NOMO-1 treated with dmso at 0.1 percent for 144 hours (cell line): ENCODE data around the gene EIF3D.

Experiments
- DNase-seq: peaks from one replicate; lab custom pipeline; 2025; ENCODE audit not compliant: unreplicated experiment; lab: John Stamatoyannopoulos, UW

Gene EIF3D

GRCh38 chr22:36510384-36510783 is 18.6 kb downstream of the EIF3D start:
- DNase-seq, result peak; percentile 69

- DNase-seq, result no peak
Observed at GRCh38 chr22:36507518-36508010, 21.4 kb downstream of the EIF3D start.

- DNase-seq, result peak; percentile 71
Observed at GRCh38 chr22:36506637-36507517, 22.1 kb downstream of the EIF3D start, which contains the start of gene FOXRED2. Gene FOXRED2, minus strand, starts transcription at chr22:36507040. Its CDS starts 618 bp downstream, at chr22:36506422.

GRCh38 chr22:36505998-36506635 is 22.8 kb downstream of the EIF3D start:
- DNase-seq, result no peak

GRCh38 chr22:36497910-36498665 is 30.9 kb downstream of the EIF3D start:
- no peak for DNase-seq

- peak; percentile 82 for DNase-seq
Observed at GRCh38 chr22:36493690-36494110, 35.3 kb downstream of the EIF3D start.

- no peak for DNase-seq
Observed at GRCh38 chr22:36492109-36492508, 36.9 kb downstream of the EIF3D start.

- no peak for DNase-seq
Observed at GRCh38 chr22:36491155-36491554, 37.8 kb downstream of the EIF3D start.

- no peak for DNase-seq
Observed at GRCh38 chr22:36486619-36487384, 42.2 kb downstream of the EIF3D start.

- DNase-seq, result peak; percentile 93
Observed at GRCh38 chr22:36481393-36482168, 47.4 kb downstream of the EIF3D start, which contains the start of gene TXN2. Gene TXN2, minus strand, starts transcription at chr22:36481640. Its CDS starts 803 bp downstream, at chr22:36480837.

- DNase-seq, result no peak
Observed at GRCh38 chr22:36480941-36481392, 48.0 kb downstream of the EIF3D start.

GRCh38 chr22:36478966-36479365 is 50.0 kb downstream of the EIF3D start:
- DNase-seq, result no peak

- no peak for DNase-seq
Observed at GRCh38 chr22:36475341-36475740, 53.6 kb downstream of the EIF3D start.

GRCh38 chr22:36472689-36473088 is 56.3 kb downstream of the EIF3D start:
- no peak for DNase-seq

- no peak for DNase-seq
Observed at GRCh38 chr22:36471341-36471821, 57.6 kb downstream of the EIF3D start.

- DNase-seq, result no peak
Observed at GRCh38 chr22:36470994-36471331, 58.0 kb downstream of the EIF3D start.

- DNase-seq, result peak; percentile 85
Observed at GRCh38 chr22:36470162-36470993, 58.6 kb downstream of the EIF3D start.

- DNase-seq, result no peak
Observed at GRCh38 chr22:36469094-36469710, 59.8 kb downstream of the EIF3D start.
